Activated naive CD4-positive, alpha-beta T cell treated with anti-CD3 and anti-CD28 coated beads, Interleukin-2, amount 10 ng/mL, durations not matched to agents 7 days and 5 days (primary cell): ENCODE data around the gene DELE1.
A peak's percentile ranks its signal among the peaks of the same experiment; 100 is the strongest.

ENCODE experiments used
- CTCF ChIA-PET: fragments of 350-600 bp; sonication (Branson Sonifier 250); formaldehyde crosslinking; loops from one replicate; lab custom pipeline; 2021; ENCODE audit warnings: antibody characterized with exemption; lab: Charles Lee
- DNase-seq: peaks from one replicate; pipeline ENCODE4 v3.0.0-alpha.2; 2020
- H3K27ac Mint-ChIP-seq: one replicate; pipeline ENCODE4 v1.8.0; 2021; ENCODE audit warnings: mild to moderate bottlenecking, moderate library complexity, mixed read lengths
- H3K27me3 Mint-ChIP-seq: one replicate; pipeline ENCODE4 v1.8.0; 2021; ENCODE audit warnings: mild to moderate bottlenecking, mixed read lengths
- H3K36me3 Mint-ChIP-seq: one replicate; pipeline ENCODE4 v1.8.0; 2021; ENCODE audit warnings: mixed read lengths
- H3K4me1 Mint-ChIP-seq: one replicate; pipeline ENCODE4 v1.8.0; 2021; ENCODE audit warnings: mixed read lengths
- H3K4me3 Mint-ChIP-seq: one replicate; pipeline ENCODE4 v1.8.0; 2021; ENCODE audit warnings: mild to moderate bottlenecking, moderate library complexity, mixed read lengths
- H3K9me3 Mint-ChIP-seq: one replicate; pipeline ENCODE4 v1.8.0; 2021; ENCODE audit warnings: mixed read lengths

DELE1 gene

GRCh38 chr5:141960449-141961323 lies 37.0 kb downstream of the DELE1 start:
- peak overlapping the region; percentile 90 for H3K27ac Mint-ChIP-seq
- peak overlapping the region; percentile 24 for H3K4me3 Mint-ChIP-seq
- H3K9me3 Mint-ChIP-seq, result no peaks in the 10 kb centered on the region
- peaks cover 53% of the 10 kb centered on the region for H3K4me1 Mint-ChIP-seq
- peaks cover 8% of the 10 kb centered on the region for H3K27me3 Mint-ChIP-seq
- H3K36me3 Mint-ChIP-seq, result no peaks in the 10 kb centered on the region
- CTCF ChIA-PET, result interaction anchor here (0.7 to 10.4 kb wide), 63 partner anchors 9 to 863 kb away, joined by 3 to 155 read pairs (median 4); partner anchors contain the start of genes DELE1, PCDH1 and RNF14
- peak; percentile 95 for DNase-seq

- Mint-ChIP-seq H3K36me3 (no peaks in the 10 kb centered on the region), H3K27ac (peak overlapping the region; percentile 90), H3K27me3 (peaks cover 8% of the 10 kb centered on the region), H3K9me3 (no peaks in the 10 kb centered on the region), H3K4me3 (no peak overlapping the region), H3K4me1 (peaks cover 53% of the 10 kb centered on the region)
- CTCF ChIA-PET, result interaction anchor here (0.6 to 10.4 kb wide), 50 partner anchors 8 to 862 kb away, joined by 3 to 155 read pairs (median 4); partner anchors contain the start of genes DELE1, PCDH1 and RNF14
- no peak for DNase-seq
These were observed 37.8 kb downstream of the DELE1 start for GRCh38 chr5:141961466-141961865.

- peaks cover 43% of the 10 kb centered on the region for H3K4me1 Mint-ChIP-seq
- CTCF ChIA-PET, result interaction anchor here (0.8 to 10.4 kb wide), 5 partner anchors 10 to 270 kb away, joined by 3 to 155 read pairs (median 4); partner anchors contain the start of gene PCDH1
- no peak overlapping the region for H3K27ac Mint-ChIP-seq
- no peak overlapping the region for H3K4me3 Mint-ChIP-seq
- no peaks in the 10 kb centered on the region for H3K36me3 Mint-ChIP-seq
- H3K9me3 Mint-ChIP-seq, result no peaks in the 10 kb centered on the region
- DNase-seq, result no peak
- H3K27me3 Mint-ChIP-seq, result peaks cover 5% of the 10 kb centered on the region
These were observed 40.0 kb downstream of the DELE1 start for GRCh38 chr5:141963701-141964100.

GRCh38 chr5:141965071-141965470 lies 41.4 kb downstream of the DELE1 start:
- H3K36me3 Mint-ChIP-seq, result no peaks in the 10 kb centered on the region
- no peak overlapping the region for H3K4me3 Mint-ChIP-seq
- H3K27ac Mint-ChIP-seq, result no peak overlapping the region
- H3K4me1 Mint-ChIP-seq, result peaks cover 36% of the 10 kb centered on the region
- CTCF ChIA-PET, result interaction anchor here (1.0 to 10.4 kb wide), 2 partner anchors 271 to 401 kb away, joined by 3 to 155 read pairs; no protein-coding TSS in a partner anchor
- H3K9me3 Mint-ChIP-seq, result no peaks in the 10 kb centered on the region
- DNase-seq, result no peak
- peaks cover 5% of the 10 kb centered on the region for H3K27me3 Mint-ChIP-seq

- peaks cover 5% of the 10 kb centered on the region for H3K27me3 Mint-ChIP-seq
- H3K27ac Mint-ChIP-seq, result no peak overlapping the region
- H3K9me3 Mint-ChIP-seq, result no peaks in the 10 kb centered on the region
- CTCF ChIA-PET, result no interaction called here
- H3K4me3 Mint-ChIP-seq, result no peak overlapping the region
- no peak for DNase-seq
- H3K4me1 Mint-ChIP-seq, result peaks cover 31% of the 10 kb centered on the region
- peaks cover 3% of the 10 kb centered on the region for H3K36me3 Mint-ChIP-seq
These were observed 42.7 kb downstream of the DELE1 start for GRCh38 chr5:141966275-141966962.

GRCh38 chr5:141966963-141967333 lies 43.3 kb downstream of the DELE1 start:
- Mint-ChIP-seq H3K4me1 (peaks cover 27% of the 10 kb centered on the region), H3K36me3 (peaks cover 4% of the 10 kb centered on the region), H3K9me3 (no peaks in the 10 kb centered on the region), H3K27me3 (peaks cover 5% of the 10 kb centered on the region), H3K27ac (no peak overlapping the region), H3K4me3 (no peak overlapping the region)
- DNase-seq, result no peak
- CTCF ChIA-PET, result no interaction called here

GRCh38 chr5:141968914-141969608 lies 45.4 kb downstream of the DELE1 start, which contains the start of gene RNF14:
Gene RNF14, plus strand, starts transcription at chr5:141969105. Its CDS starts 4,484 bp downstream, at chr5:141973589.
- peaks cover 19% of the 10 kb centered on the region for H3K36me3 Mint-ChIP-seq
- peaks cover 5% of the 10 kb centered on the region for H3K27me3 Mint-ChIP-seq
- peak within 1 kb of the TSS; percentile 97 for H3K27ac Mint-ChIP-seq
- CTCF ChIA-PET, result interaction anchor here (0.6 to 3.8 kb wide), 29 partner anchors 10 to 355 kb away, joined by 3 to 60 read pairs (median 4); partner anchors contain the start of genes DELE1, FCHSD1 and PCDH12
- peaks cover 35% of the 10 kb centered on the region for H3K4me1 Mint-ChIP-seq
- DNase-seq, result peak; percentile 96
- peak within 1 kb of the TSS; percentile 80 for H3K4me3 Mint-ChIP-seq
- no peaks in the 10 kb centered on the region for H3K9me3 Mint-ChIP-seq

GRCh38 chr5:141969783-141970771 lies 46.4 kb downstream of the DELE1 start:
- no peak for DNase-seq

GRCh38 chr5:141973871-141974595 lies 50.4 kb downstream of the DELE1 start:
- H3K27me3 Mint-ChIP-seq, result no peaks in the 10 kb centered on the region
- no peak for DNase-seq
- peaks cover 42% of the 10 kb centered on the region for H3K36me3 Mint-ChIP-seq
- no peak overlapping the region for H3K4me3 Mint-ChIP-seq
- H3K27ac Mint-ChIP-seq, result no peak overlapping the region
- CTCF ChIA-PET, result no interaction called here
- peaks cover 30% of the 10 kb centered on the region for H3K4me1 Mint-ChIP-seq
- H3K9me3 Mint-ChIP-seq, result no peaks in the 10 kb centered on the region

More at GRCh38 chr5:141969783-141970771, 46.4 kb downstream of the DELE1 start:
- Mint-ChIP-seq H3K4me1 (peaks cover 41% of the 10 kb centered on the region), H3K27ac (peak overlapping the region; percentile 97), H3K4me3 (peak overlapping the region; percentile 80), H3K27me3 (peaks cover 5% of the 10 kb centered on the region), H3K9me3 (no peaks in the 10 kb centered on the region), H3K36me3 (peaks cover 27% of the 10 kb centered on the region)
- CTCF ChIA-PET, result interaction anchor here (0.8 to 3.8 kb wide), 25 partner anchors 9 to 354 kb away, joined by 3 to 60 read pairs (median 4); partner anchors contain the start of genes DELE1, FCHSD1 and PCDH12

GRCh38 chr5:141976176-141976575 lies 52.5 kb downstream of the DELE1 start:
- Mint-ChIP-seq H3K36me3 (peaks cover 52% of the 10 kb centered on the region), H3K4me3 (no peak overlapping the region), H3K27ac (no peak overlapping the region), H3K27me3 (no peaks in the 10 kb centered on the region), H3K4me1 (peaks cover 17% of the 10 kb centered on the region), H3K9me3 (no peaks in the 10 kb centered on the region)
- DNase-seq, result no peak
- CTCF ChIA-PET, result interaction anchor here (1.1 to 4.2 kb wide), 7 partner anchors 14 to 284 kb away, joined by 3 to 32 read pairs (median 5); no protein-coding TSS in a partner anchor

GRCh38 chr5:141978389-141978788 lies 54.7 kb downstream of the DELE1 start:
- Mint-ChIP-seq H3K27me3 (no peaks in the 10 kb centered on the region), H3K4me3 (no peak overlapping the region), H3K9me3 (no peaks in the 10 kb centered on the region), H3K4me1 (peaks cover 13% of the 10 kb centered on the region), H3K36me3 (peaks cover 53% of the 10 kb centered on the region), H3K27ac (no peak overlapping the region)
- no peak for DNase-seq
- CTCF ChIA-PET, result interaction anchor here (1.0 to 4.2 kb wide), 5 partner anchors 9 to 173 kb away, joined by 3 to 32 read pairs (median 4); partner anchors contain the start of gene RNF14

- peaks cover 54% of the 10 kb centered on the region for H3K36me3 Mint-ChIP-seq
These were observed 59.0 kb downstream of the DELE1 start for GRCh38 chr5:141982626-141983025.

More at GRCh38 chr5:141982626-141983025, 59.0 kb downstream of the DELE1 start:
- Mint-ChIP-seq H3K4me3 (no peak overlapping the region), H3K4me1 (no peaks in the 10 kb centered on the region), H3K27me3 (no peaks in the 10 kb centered on the region), H3K9me3 (no peaks in the 10 kb centered on the region), H3K27ac (no peak overlapping the region)
- DNase-seq, result no peak
- CTCF ChIA-PET, result no interaction called here
